Measurements from ENCODE around the gene GUCY1A2. TPM values are rescaled to one million over a fixed set of nuclear protein-coding genes. Genes with fewer than 3 reads are reported as not detected.
A peak's percentile ranks its signal among the peaks of the same experiment; 100 is the strongest.

The GUCY1A2 gene
- total RNA-seq, 2 donors from 2014 or later: 4.4 to 6.3 TPM

DNA sequence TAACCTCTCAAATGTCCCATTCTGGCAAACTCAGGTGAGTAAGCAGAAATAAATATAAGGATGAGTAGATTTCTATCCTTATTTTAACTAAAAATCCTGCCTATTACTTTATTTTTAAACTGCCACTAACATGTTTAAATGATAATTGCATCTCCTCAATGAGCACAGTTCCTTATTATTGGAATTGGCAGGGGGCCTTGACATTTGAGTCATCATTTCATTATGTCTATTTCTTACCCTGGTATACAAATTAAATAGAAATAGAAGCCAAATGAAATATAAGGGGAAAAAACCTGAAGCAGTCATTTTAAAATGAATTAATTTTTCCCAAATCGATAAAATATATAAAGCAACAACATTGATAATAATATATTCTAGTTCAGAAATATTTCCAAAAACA is 81.2 kb downstream of the GUCY1A2 start:
- ATAC-seq (no peak), DNase-seq (no peak)
- Histone ChIP-seq H3K9me3 (no peaks in the 10 kb centered on the region), H3K27me3 (no peaks in the 10 kb centered on the region), H3K36me3 (replicated peaks in 1 of 2; ENCODE audit: insufficient read depth in 1 of 2, low read depth in 2 of 2) (no peaks in the 10 kb centered on the region), H3K4me3 (no peak overlapping the region), H3K27ac (no peak overlapping the region), H3K4me1 (no peaks in the 10 kb centered on the region)
- intact Hi-C loops (cut with DNase I): no loop called here
- TF ChIP-seq POLR2A (IDR thresholded peaks at IDR 0.05): no peak
- TF ChIP-seq, protein P1, sequence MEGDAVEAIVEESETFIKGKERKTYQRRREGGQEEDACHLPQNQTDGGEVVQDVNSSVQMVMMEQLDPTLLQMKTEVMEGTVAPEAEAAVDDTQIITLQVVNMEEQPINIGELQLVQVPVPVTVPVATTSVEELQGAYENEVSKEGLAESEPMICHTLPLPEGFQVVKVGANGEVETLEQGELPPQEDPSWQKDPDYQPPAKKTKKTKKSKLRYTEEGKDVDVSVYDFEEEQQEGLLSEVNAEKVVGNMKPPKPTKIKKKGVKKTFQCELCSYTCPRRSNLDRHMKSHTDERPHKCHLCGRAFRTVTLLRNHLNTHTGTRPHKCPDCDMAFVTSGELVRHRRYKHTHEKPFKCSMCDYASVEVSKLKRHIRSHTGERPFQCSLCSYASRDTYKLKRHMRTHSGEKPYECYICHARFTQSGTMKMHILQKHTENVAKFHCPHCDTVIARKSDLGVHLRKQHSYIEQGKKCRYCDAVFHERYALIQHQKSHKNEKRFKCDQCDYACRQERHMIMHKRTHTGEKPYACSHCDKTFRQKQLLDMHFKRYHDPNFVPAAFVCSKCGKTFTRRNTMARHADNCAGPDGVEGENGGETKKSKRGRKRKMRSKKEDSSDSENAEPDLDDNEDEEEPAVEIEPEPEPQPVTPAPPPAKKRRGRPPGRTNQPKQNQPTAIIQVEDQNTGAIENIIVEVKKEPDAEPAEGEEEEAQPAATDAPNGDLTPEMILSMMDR (IDR thresholded peaks at IDR 0.05): no peak
- whole genome bisulfite sequencing, 2 donors: 85 to 90% methylated on average over 1 of the region's 1 CpG

DNA sequence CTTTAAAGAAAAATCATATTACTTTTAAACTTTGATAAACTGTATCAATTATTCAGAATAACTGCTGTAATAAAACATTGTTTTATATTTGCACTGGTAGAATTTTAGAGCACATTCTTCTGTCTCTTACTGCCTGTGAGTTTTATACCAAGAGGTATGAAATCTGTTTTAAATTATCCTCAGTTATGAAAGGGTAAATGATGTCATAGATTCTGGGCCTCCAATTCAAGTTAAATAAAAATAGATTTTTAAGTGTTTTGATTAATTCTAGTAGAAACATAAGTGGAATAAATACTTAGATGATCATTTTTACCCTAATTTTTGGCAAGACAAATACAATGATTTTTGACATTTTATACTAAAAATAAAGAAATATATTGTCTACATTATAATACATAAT is 93.0 kb downstream of the GUCY1A2 start:
- H3K36me3 ChIP-seq (replicated peaks in 1 of 2; ENCODE audit: insufficient read depth in 1 of 2, low read depth in 2 of 2): no peaks in the 10 kb centered on the region
- H3K9me3 ChIP-seq: no peaks in the 10 kb centered on the region
- H3K27ac ChIP-seq: no peak overlapping the region
- H3K4me3 ChIP-seq: no peak overlapping the region
- H3K27me3 ChIP-seq: no peaks in the 10 kb centered on the region
- DNase-seq (no peak), ATAC-seq (no peak)
- intact Hi-C loops (cut with DNase I): no loop called here
- TF ChIP-seq POLR2A (IDR thresholded peaks at IDR 0.05): no peak
- TF ChIP-seq, protein P1 (IDR thresholded peaks at IDR 0.05): no peak
- H3K4me1 ChIP-seq: no peaks in the 10 kb centered on the region

DNA sequence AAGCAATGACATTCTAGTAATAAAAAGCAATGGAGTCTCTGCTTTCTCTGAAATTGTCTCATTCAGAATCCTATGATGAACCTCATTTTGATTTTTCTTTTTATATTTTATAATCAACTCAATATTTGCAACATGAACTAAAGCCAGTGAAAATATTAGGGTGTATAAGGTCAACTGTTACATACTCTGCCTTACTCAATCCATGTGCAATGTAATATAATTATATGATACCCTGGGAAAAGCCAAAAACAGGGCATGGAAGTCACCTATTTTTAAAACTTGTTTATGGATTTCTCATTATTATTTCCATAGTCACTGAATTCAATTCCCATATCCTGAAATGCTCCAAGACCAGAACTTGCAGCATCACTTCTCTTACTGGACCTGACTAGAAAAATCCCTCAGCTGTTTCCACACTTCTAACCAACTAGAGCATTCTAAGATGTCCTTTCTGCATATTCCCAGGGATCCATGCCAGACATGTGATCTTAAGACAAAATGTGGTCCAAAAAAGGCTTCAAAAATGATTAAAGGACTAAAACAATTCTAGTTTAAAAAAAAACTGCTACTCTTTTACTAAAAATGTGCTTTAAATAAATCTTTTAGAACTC is 97.3 kb downstream of the GUCY1A2 start:
- DNase-seq (no peak), ATAC-seq (no peak)
- Histone ChIP-seq H3K27ac (no peak overlapping the region), H3K9me3 (no peaks in the 10 kb centered on the region), H3K36me3 (replicated peaks in 1 of 2; ENCODE audit: insufficient read depth in 1 of 2, low read depth in 2 of 2) (no peaks in the 10 kb centered on the region), H3K4me1 (no peaks in the 10 kb centered on the region), H3K4me3 (no peak overlapping the region), H3K27me3 (no peaks in the 10 kb centered on the region)
- no peak for TF ChIP-seq POLR2A (IDR thresholded peaks at IDR 0.05)
- TF ChIP-seq, protein P1 (IDR thresholded peaks at IDR 0.05): no peak
- intact Hi-C loops (cut with DNase I): no loop called here

DNA sequence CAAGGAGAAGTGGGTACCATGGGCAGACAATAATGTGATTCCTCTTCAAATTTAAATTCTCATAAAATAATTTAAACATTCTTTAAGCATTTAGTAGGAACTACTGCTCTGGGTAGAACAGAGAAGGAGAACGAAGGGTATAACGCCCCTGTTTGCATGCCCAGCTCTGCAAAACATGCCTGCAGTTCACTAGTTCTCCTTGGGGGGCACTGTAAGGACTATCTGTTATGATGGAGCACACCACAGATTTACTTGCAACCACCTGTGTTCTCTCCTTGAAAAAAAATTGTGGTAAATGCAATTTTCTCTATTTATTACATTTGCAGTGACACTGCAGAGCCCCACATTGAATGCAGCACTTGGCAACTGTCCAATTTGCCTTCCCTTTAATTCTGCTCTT is 100.3 kb downstream of the GUCY1A2 start:
- Histone ChIP-seq H3K36me3 (replicated peaks in 1 of 2; ENCODE audit: insufficient read depth in 1 of 2, low read depth in 2 of 2) (no peaks in the 10 kb centered on the region), H3K27me3 (no peaks in the 10 kb centered on the region), H3K4me3 (no peak overlapping the region), H3K4me1 (no peaks in the 10 kb centered on the region), H3K27ac (no peak overlapping the region), H3K9me3 (no peaks in the 10 kb centered on the region)
- peak in 2 of 4 donors; percentile 9 to 12 for DNase-seq
- no peak for TF ChIP-seq POLR2A (IDR thresholded peaks at IDR 0.05)
- TF ChIP-seq, protein P1 (IDR thresholded peaks at IDR 0.05): no peak
- intact Hi-C loops (cut with DNase I): no loop called here
- no peak for ATAC-seq
- 74 to 83% methylated on average over 2 of the region's 2 CpGs for WGBS, 2 donors

DNA sequence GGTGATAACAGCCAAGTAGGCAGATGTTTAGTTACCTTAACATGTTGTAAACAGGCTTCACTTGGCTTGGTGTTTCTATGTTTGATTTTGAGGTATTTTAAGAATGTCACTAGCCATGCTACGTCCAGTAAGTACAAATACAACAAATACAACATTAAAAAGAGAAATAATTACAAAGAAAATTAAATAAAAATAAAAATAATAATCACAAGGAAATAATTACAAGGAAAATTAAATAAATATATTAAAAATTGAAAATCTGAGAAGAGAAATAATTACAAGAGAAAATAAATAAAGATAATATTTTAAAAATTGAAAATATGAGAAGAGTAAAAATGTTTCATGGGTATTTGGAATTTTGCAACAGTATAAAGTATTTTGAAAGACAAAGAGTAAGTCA is 103.9 kb downstream of the GUCY1A2 start:
- H3K4me1 ChIP-seq: no peaks in the 10 kb centered on the region
- no peak for DNase-seq
- H3K9me3 ChIP-seq: no peaks in the 10 kb centered on the region
- WGBS, 2 donors: 36 to 38% methylated on average over 1 of the region's 1 CpG
- H3K36me3 ChIP-seq (replicated peaks in 1 of 2; ENCODE audit: insufficient read depth in 1 of 2, low read depth in 2 of 2): no peaks in the 10 kb centered on the region
- ATAC-seq: no peak
- TF ChIP-seq, protein P1 (IDR thresholded peaks at IDR 0.05): no peak
- TF ChIP-seq POLR2A (IDR thresholded peaks at IDR 0.05): no peak
- H3K4me3 ChIP-seq: no peak overlapping the region
- H3K27me3 ChIP-seq: no peaks in the 10 kb centered on the region
- intact Hi-C loops (cut with DNase I): no loop called here
- no peak overlapping the region for H3K27ac ChIP-seq

All from body of pancreas (tissue), 4 donors.